A549 (cell line): ENCODE measurements around the gene TRIM2. TPM values are rescaled to one million over a fixed set of nuclear protein-coding genes. Genes with fewer than 3 reads are reported as not detected.

Experiments used
- ATAC-seq, 2 experiments: fragments of 200-7000 bp in 1 of 2; fragments of >200 bp in 1 of 2; cut with Nextera tagmentation in 1 of 2; cut with Tn5 transposase in 1 of 2; 3 replicates each; pipeline versions ENCODE4 v1.8.0 to v1.9.1; 2018 to 2020; ENCODE audit warnings: mild to moderate bottlenecking in 1 of 2, moderate library complexity in 1 of 2
- CTCF ChIA-PET: fragments of 300-600 bp; sonication (Branson Sonifier 250); formaldehyde crosslinking; extraction: SDS; loops from one replicate; lab custom pipeline; 2021; ENCODE audit warnings: antibody characterized with exemption, inconsistent platforms; lab: Yijun Ruan, JAX
- POLR2A ChIA-PET: fragments of 350-600 bp; formaldehyde crosslinking; extraction: SDS; loops from one replicate; lab custom pipeline; 2021; ENCODE audit warnings: antibody characterized with exemption, inconsistent platforms; lab: Yijun Ruan, JAX
- DNase-seq, 2 experiments: peaks; one replicate each; pipeline versions ENCODE4 v3.0.0 to v3.0.0-alpha.2; 2011 to 2016; ENCODE audit warnings: low read depth in 1 of 2, low spot score in 1 of 2
- FAIRE-seq: peaks from 2 replicates; lab custom pipeline; 2011; peaks lifted over from hg19 to GRCh38; lab: Jason Lieb, UNC
- H3K27ac ChIP-seq, 2 experiments: fragments of >200 bp; sonication (Bioruptor Twin); formaldehyde crosslinking; 3 replicates each; pipeline ENCODE4 v1.5.1; 2016 to 2017
- H3K4me1 ChIP-seq: fragments of >200 bp; sonication (Bioruptor Twin); formaldehyde crosslinking; 3 replicates; pipeline ENCODE4 v1.6.1; 2016
- H3K4me2 ChIP-seq: fragments of >200 bp; sonication (Bioruptor Twin); formaldehyde crosslinking; 3 replicates; pipeline ENCODE4 v1.6.1; 2016
- H3K4me3 ChIP-seq: fragments of >200 bp; sonication (Bioruptor Twin); formaldehyde crosslinking; 3 replicates; pipeline ENCODE4 v1.5.1; 2016
- H3K9me3 ChIP-seq: fragments of >200 bp; sonication (Bioruptor Twin); formaldehyde crosslinking; 3 replicates; pipeline ENCODE4 v1.6.1; 2016
- CBX2 ChIP-seq: fragments of 200-600 bp; sonication (generic); IDR thresholded peaks from 2 replicates; pipeline ENCODE4 v1.6.1; 2016; ENCODE audit warnings: low read depth, mild to moderate bottlenecking, borderline replicate concordance
- E2F6 ChIP-seq: IDR thresholded peaks from 2 replicates; pipeline ENCODE4 v1.6.1; 2012; ENCODE audit warnings: low read depth, borderline replicate concordance
- EHF ChIP-seq: fragments of 250-450 bp; sonication (Bioruptor Pico); IDR thresholded peaks from 2 replicates; pipeline ENCODE4 v1.5.0; 2020; ENCODE audit warnings: mild to moderate bottlenecking
- EP300 ChIP-seq, 2 experiments: fragments of >200 bp; sonication (Bioruptor Twin); formaldehyde crosslinking; IDR thresholded peaks; 2 replicates in 1 of 2; 3 replicates in 1 of 2; pipeline ENCODE4 v1.6.1; 2016 to 2017
- HEYL ChIP-seq: fragments of 250-450 bp; sonication (Bioruptor Pico); IDR thresholded peaks from 2 replicates; pipeline ENCODE4 v1.8.0; 2021; ENCODE audit warnings: mild to moderate bottlenecking, moderate library complexity
- HOXB13 ChIP-seq: fragments of 250-450 bp; sonication (Bioruptor Pico); IDR thresholded peaks from 2 replicates; pipeline ENCODE4 v1.5.0; 2020; ENCODE audit warnings: low read depth, mild to moderate bottlenecking, moderate library complexity
- JUN ChIP-seq, 2 experiments: fragments of >200 bp; sonication (Bioruptor Twin); formaldehyde crosslinking; IDR thresholded peaks; 2 replicates in 1 of 2; 3 replicates in 1 of 2; pipeline ENCODE4 v1.6.1; 2016 to 2017
- JUNB ChIP-seq: fragments of >200 bp; sonication (Bioruptor Twin); formaldehyde crosslinking; IDR thresholded peaks from 2 replicates; pipeline ENCODE4 v1.6.1; 2016
- MAFK ChIP-seq: fragments of 450-650 bp; IDR thresholded peaks from 2 replicates; pipeline ENCODE4 v1.6.1; 2014; ENCODE audit not compliant: partially characterized antibody
- MAZ ChIP-seq: fragments of 150-350 bp; IDR thresholded peaks from 2 replicates; pipeline ENCODE4 v1.6.1; 2014; ENCODE audit warnings: antibody characterized with exemption, low read depth, low read length, borderline replicate concordance
- MYC ChIP-seq: IDR thresholded peaks from 2 replicates; pipeline ENCODE4 v1.6.1; 2012; ENCODE audit warnings: mild to moderate bottlenecking, inconsistent platforms, low read length, improper control_type of control experiment, borderline replicate concordance
- NPAS2 ChIP-seq: fragments of 250-450 bp; sonication (Bioruptor Pico); IDR thresholded peaks from 2 replicates; pipeline ENCODE4 v1.8.0; 2022; ENCODE audit warnings: mild to moderate bottlenecking, moderate library complexity, borderline replicate concordance
- POLR2A ChIP-seq: IDR thresholded peaks from 2 replicates; pipeline ENCODE4 v1.6.1; 2012; ENCODE audit warnings: mild to moderate bottlenecking, low read length
- RARB ChIP-seq: fragments of 250-450 bp; sonication (Bioruptor Pico); IDR thresholded peaks from 2 replicates; pipeline ENCODE4 v1.8.0; 2021; ENCODE audit warnings: mild to moderate bottlenecking, moderate library complexity
- RNF2 ChIP-seq: fragments of 200-600 bp; sonication (generic); IDR thresholded peaks from 2 replicates; pipeline ENCODE4 v1.6.1; 2016; ENCODE audit warnings: low read depth, mild to moderate bottlenecking, antibody characterized with exemption, moderate library complexity, borderline replicate concordance
- SREBF2 ChIP-seq: fragments of 450-650 bp; IDR thresholded peaks from 2 replicates; pipeline ENCODE4 v1.6.1; 2014; ENCODE audit warnings: mild to moderate bottlenecking, moderate library complexity
- ZC3H11A ChIP-seq: fragments of 450-650 bp; IDR thresholded peaks from 2 replicates; pipeline ENCODE4 v1.6.1; 2014; ENCODE audit warnings: antibody characterized with exemption, mild to moderate bottlenecking
- WGBS: methylation state at CpG from one replicate; pipeline ENCODE4 v1.1.6; 2017; ENCODE audit errors: missing lambda C conversion rate; 5-methylcytosine and 5-hydroxymethylcytosine counted together
- polyA plus RNA-seq, 4 experiments: library from polyadenylated mRNA; depleted of rRNA in 3 of 4; stranded (reverse); fragments of >200 nt; fragmentation: RNase III in 1 of 4; extraction: RNeasy Plus Mini Kit Qiagen cat#74134 plus additional on column Dnase treatment in 1 of 4; gene quantifications; 2 replicates in 3 of 4; 3 replicates in 1 of 4; pipeline ENCODE4 v1.2.3, GENCODE V29; 2011 to 2017

The TRIM2 gene
- polyA plus RNA-seq, 2 of the 4 experiments (the other 2 are of a cell fraction) = 0.92 to 1.4 TPM

- H3K4me3 ChIP-seq = no peak overlapping the region
- no peak overlapping the region for H3K27ac ChIP-seq
- TF ChIP-seq SREBF2 (no peak), EP300 (IDR thresholded peaks at IDR 0.05) (no peak), MAFK (no peak), RNF2 (no peak), JUNB (no peak), CBX2 (no peak), MYC (no peak), MAZ (no peak), HEYL (CRISPR knock-in tag) (no peak), POLR2A (no peak)
- DNase-seq = no peak
- no peak overlapping the region for H3K4me2 ChIP-seq
- no peaks in the 10 kb centered on the region for H3K9me3 ChIP-seq
- POLR2A ChIA-PET = no interaction called here
- FAIRE-seq = no peak
- CTCF ChIA-PET = interaction anchor here (0.8 to 0.9 kb wide), 2 partner anchors 19 to 51 kb away, joined by 3 read pairs; no protein-coding TSS in a partner anchor
- ATAC-seq = no peak
- WGBS = 64% methylated on average over 2 of the region's 2 CpGs
- no peaks in the 10 kb centered on the region for H3K4me1 ChIP-seq
Observed at GRCh38 chr4:153274967-153275366, 70.7 kb downstream of the TRIM2 start.

GRCh38 chr4:153275380-153276276 is 71.4 kb downstream of the TRIM2 start:
- no peak overlapping the region for H3K27ac ChIP-seq
- no peak for DNase-seq
- H3K4me2 ChIP-seq = no peak overlapping the region
- TF ChIP-seq MAFK (peak; percentile 33), HOXB13 (CRISPR knock-in tag) (no peak)
- TF ChIP-seq, all 56 proteins: peak for 1
- FAIRE-seq = no peak
- Histone ChIP-seq H3K4me1 (no peaks in the 10 kb centered on the region), H3K9me3 (no peaks in the 10 kb centered on the region), H3K4me3 (no peak overlapping the region)
- ATAC-seq = no peak
- POLR2A ChIA-PET = no interaction called here
- CTCF ChIA-PET = interaction anchor here (0.8 to 0.9 kb wide), 2 partner anchors 20 to 52 kb away, joined by 3 read pairs; no protein-coding TSS in a partner anchor
- WGBS = 72% methylated on average over 8 of the region's 13 CpGs

GRCh38 chr4:153276971-153277370 is 72.7 kb downstream of the TRIM2 start:
- no peaks in the 10 kb centered on the region for H3K9me3 ChIP-seq
- 60% methylated on average over 3 of the region's 3 CpGs for WGBS
- ChIA-PET POLR2A (no interaction called here), CTCF (interaction anchor here (0.5 kb wide), 1 partner anchor 162 kb away, joined by 3 read pairs; no protein-coding TSS in a partner anchor)
- no peak overlapping the region for H3K4me3 ChIP-seq
- H3K4me1 ChIP-seq = no peaks in the 10 kb centered on the region
- no peak for FAIRE-seq
- TF ChIP-seq RARB (CRISPR knock-in tag) = no peak
- TF ChIP-seq CBX2 = no peak
- TF ChIP-seq NPAS2 = no peak
- TF ChIP-seq ZC3H11A = no peak
- TF ChIP-seq, all 56 proteins: peak for 0
- H3K4me2 ChIP-seq = no peak overlapping the region
- no peak for DNase-seq
- H3K27ac ChIP-seq = no peak overlapping the region
- ATAC-seq = no peak

- TF ChIP-seq JUN (IDR thresholded peaks at IDR 0.05) (no peak), E2F6 (no peak), EHF (CRISPR knock-in tag) (no peak), MAFK (no peak)
- ChIA-PET POLR2A (no interaction called here), CTCF (interaction anchor here (2.1 kb wide), 1 partner anchor 139 kb away, joined by 7 read pairs; no protein-coding TSS in a partner anchor)
- Histone ChIP-seq H3K4me1 (no peaks in the 10 kb centered on the region), H3K4me2 (no peak overlapping the region), H3K9me3 (no peaks in the 10 kb centered on the region), H3K4me3 (no peak overlapping the region), H3K27ac (no peak overlapping the region)
- FAIRE-seq (no peak), DNase-seq (no peak), ATAC-seq (no peak)
- WGBS = 6% methylated on average over 1 of the region's 1 CpG
Observed at GRCh38 chr4:153281476-153281875, 77.2 kb downstream of the TRIM2 start.
